ENCODE measurements around the gene ENTPD7.
A peak's percentile ranks its signal among the peaks of the same experiment; 100 is the strongest.

ENTPD7 gene, protein sequence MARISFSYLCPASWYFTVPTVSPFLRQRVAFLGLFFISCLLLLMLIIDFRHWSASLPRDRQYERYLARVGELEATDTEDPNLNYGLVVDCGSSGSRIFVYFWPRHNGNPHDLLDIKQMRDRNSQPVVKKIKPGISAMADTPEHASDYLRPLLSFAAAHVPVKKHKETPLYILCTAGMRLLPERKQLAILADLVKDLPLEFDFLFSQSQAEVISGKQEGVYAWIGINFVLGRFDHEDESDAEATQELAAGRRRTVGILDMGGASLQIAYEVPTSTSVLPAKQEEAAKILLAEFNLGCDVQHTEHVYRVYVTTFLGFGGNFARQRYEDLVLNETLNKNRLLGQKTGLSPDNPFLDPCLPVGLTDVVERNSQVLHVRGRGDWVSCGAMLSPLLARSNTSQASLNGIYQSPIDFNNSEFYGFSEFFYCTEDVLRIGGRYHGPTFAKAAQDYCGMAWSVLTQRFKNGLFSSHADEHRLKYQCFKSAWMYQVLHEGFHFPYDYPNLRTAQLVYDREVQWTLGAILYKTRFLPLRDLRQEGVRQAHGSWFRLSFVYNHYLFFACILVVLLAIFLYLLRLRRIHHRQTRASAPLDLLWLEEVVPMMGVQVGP

GRCh38 chr10:99659031-99659867, at the start of gene ENTPD7:
Gene ENTPD7 (plus strand): TSS chr10:99659509. CDS start chr10:99659957, 448 bp downstream.
- no peaks in the 10 kb centered on the region for H3K9me3 ChIP-seq
- peaks cover 58 to 83% of the 10 kb centered on the region in 2 experiments for H3K4me1 ChIP-seq (ENCODE audit: control insufficient read depth in 1 of 2, insufficient read depth in 1 of 2, low read depth in 1 of 2, low read length in 1 of 2)
- peak; percentile 70 for TF ChIP-seq CTCF (IDR thresholded peaks at IDR 0.05)
- no peaks in the 10 kb centered on the region for H3K36me3 ChIP-seq
- peak within 1 kb of the TSS; percentile 73 to 84 for H3K4me3 ChIP-seq (ENCODE audit: low read depth in 1 of 2, low read length in 1 of 2)
- H3K27me3 ChIP-seq = no peaks in the 10 kb centered on the region
- H3K27ac ChIP-seq = peak within 1 kb of the TSS; percentile 87

DNA sequence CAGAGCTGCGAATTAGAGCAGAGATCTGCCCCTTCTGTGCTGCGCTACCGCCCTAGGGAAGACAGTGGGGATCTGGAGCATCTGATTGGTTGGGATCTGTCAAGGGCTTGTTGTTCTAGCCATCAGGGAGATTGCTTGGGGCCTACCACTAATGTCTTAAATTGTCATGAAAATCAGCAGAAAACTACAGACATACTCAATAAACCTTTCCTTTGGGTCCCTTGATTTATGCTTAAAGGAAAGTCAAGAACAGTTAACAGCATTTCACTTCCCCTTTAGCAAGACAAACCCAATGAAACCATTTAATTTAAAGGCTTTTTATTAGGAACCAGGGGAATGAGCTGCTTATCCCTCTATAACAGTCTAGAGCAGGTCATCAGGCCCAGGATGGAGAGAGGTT, 49.1 kb upstream of the ENTPD7 start:
- peaks cover 26 to 32% of the 10 kb centered on the region in 2 experiments for H3K4me1 ChIP-seq (ENCODE audit: control insufficient read depth in 1 of 2, insufficient read depth in 1 of 2, low read depth in 1 of 2, low read length in 1 of 2)
- no peak for TF ChIP-seq CTCF (IDR thresholded peaks at IDR 0.05)
- H3K4me3 ChIP-seq (ENCODE audit: low read depth in 1 of 2, low read length in 1 of 2) = no peak overlapping the region
- H3K9me3 ChIP-seq = no peaks in the 10 kb centered on the region
- no peaks in the 10 kb centered on the region for H3K27me3 ChIP-seq
- peaks cover 38% of the 10 kb centered on the region for H3K36me3 ChIP-seq
- H3K27ac ChIP-seq = no peak overlapping the region

- H3K36me3 ChIP-seq = peaks cover 38% of the 10 kb centered on the region
- H3K4me3 ChIP-seq (ENCODE audit: low read depth in 1 of 2, low read length in 1 of 2) = no peak overlapping the region
These were observed 48.0 kb upstream of the ENTPD7 start for GRCh38 chr10:99611326-99611725.

GRCh38 chr10:99612167-99612831, 47.0 kb upstream of the ENTPD7 start:
- no peaks in the 10 kb centered on the region for H3K27me3 ChIP-seq
- peak; percentile 71 for TF ChIP-seq CTCF (IDR thresholded peaks at IDR 0.05)
- peak overlapping the region; percentile 44 for H3K27ac ChIP-seq
- H3K36me3 ChIP-seq = peaks cover 38% of the 10 kb centered on the region
- peaks cover 30 to 40% of the 10 kb centered on the region in 2 experiments for H3K4me1 ChIP-seq (ENCODE audit: control insufficient read depth in 1 of 2, insufficient read depth in 1 of 2, low read depth in 1 of 2, low read length in 1 of 2)
- H3K9me3 ChIP-seq = no peaks in the 10 kb centered on the region
- no peak overlapping the region for H3K4me3 ChIP-seq (ENCODE audit: low read depth in 1 of 2, low read length in 1 of 2)

More at GRCh38 chr10:99611326-99611725, 48.0 kb upstream of the ENTPD7 start:
- no peaks in the 10 kb centered on the region for H3K27me3 ChIP-seq
- H3K4me1 ChIP-seq (ENCODE audit: control insufficient read depth in 1 of 2, insufficient read depth in 1 of 2, low read depth in 1 of 2, low read length in 1 of 2) = peaks cover 26 to 32% of the 10 kb centered on the region in 2 experiments
- no peaks in the 10 kb centered on the region for H3K9me3 ChIP-seq
- no peak for TF ChIP-seq CTCF (IDR thresholded peaks at IDR 0.05)
- H3K27ac ChIP-seq = peak overlapping the region; percentile 44

DNA sequence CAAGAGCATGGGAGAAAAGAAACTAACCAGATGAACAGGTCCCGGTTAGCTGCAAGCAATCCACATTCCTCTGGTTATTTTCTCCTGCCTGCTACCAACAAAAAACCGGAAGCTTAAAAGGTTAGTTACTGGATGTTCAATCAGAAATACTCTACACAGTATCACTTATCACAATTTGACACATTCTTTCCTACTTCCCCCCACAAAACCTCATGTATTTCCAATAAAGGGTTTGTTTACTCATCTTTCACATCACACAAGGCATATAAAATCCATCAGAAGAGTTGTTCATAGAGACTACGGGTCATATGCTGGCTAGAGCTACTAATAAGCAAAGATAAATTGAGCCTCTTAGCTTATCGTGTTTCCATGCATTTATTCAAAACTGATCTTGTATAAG, 43.9 kb upstream of the ENTPD7 start:
- Histone ChIP-seq H3K27me3 (no peaks in the 10 kb centered on the region), H3K36me3 (peaks cover 20% of the 10 kb centered on the region), H3K9me3 (no peaks in the 10 kb centered on the region), H3K4me3 (ENCODE audit: low read depth in 1 of 2, low read length in 1 of 2) (no peak overlapping the region), H3K4me1 (ENCODE audit: control insufficient read depth in 1 of 2, insufficient read depth in 1 of 2, low read depth in 1 of 2, low read length in 1 of 2) (peaks cover 54 to 65% of the 10 kb centered on the region in 2 experiments), H3K27ac (no peak overlapping the region)
- TF ChIP-seq CTCF (IDR thresholded peaks at IDR 0.05) = no peak
